ENCODE measurements around the gene STAM.

The STAM gene

GRCh38 chr10:17684537-17684936, 40.6 kb downstream of the STAM start:
- TF ChIP-seq NFIC (IDR thresholded peaks at IDR 0.05) (no peak), EGR1 (IDR thresholded peaks at IDR 0.05) (no peak), REST (IDR thresholded peaks at IDR 0.05; ENCODE audit: low read depth) (no peak), TAF1 (IDR thresholded peaks at IDR 0.05; ENCODE audit: low read depth) (no peak), USF1 (IDR thresholded peaks at IDR 0.05) (no peak), RAD21 (IDR thresholded peaks at IDR 0.05; ENCODE audit: low read depth) (no peak)
- TF ChIP-seq, protein P1, sequence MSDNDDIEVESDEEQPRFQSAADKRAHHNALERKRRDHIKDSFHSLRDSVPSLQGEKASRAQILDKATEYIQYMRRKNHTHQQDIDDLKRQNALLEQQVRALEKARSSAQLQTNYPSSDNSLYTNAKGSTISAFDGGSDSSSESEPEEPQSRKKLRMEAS (IDR thresholded peaks at IDR 0.05), result no peak

DNA sequence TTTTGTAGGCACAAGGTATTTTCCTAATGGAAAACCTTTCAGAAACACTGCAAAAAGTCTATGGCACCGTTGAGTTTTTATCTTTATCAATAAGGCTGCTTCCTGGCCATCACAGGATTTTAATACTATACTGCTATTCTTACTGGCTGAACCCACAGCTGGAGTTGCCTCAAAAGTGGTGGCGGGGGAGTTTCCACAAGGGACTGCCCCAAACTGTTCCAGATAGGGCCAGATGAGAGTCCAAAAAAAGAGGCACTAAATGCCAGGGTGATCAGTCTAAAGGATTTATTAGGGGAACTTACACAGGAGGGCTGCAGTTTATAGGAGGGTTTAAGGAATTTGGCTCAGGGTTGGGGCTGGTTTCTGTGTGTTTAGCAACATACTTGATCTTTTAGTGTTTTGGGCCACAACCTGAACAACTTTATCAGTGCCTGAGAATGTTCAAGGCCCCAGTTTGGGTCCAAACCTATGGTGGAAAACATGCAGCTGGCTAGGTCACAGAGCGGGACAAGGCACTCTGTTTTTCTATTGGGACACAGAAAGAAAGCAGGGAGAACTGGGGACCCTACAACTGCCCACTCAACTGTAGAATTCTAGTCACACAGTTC, 41.4 kb downstream of the STAM start:
- TF ChIP-seq RAD21 (IDR thresholded peaks at IDR 0.05; ENCODE audit: low read depth) (no peak), TEAD4 (IDR thresholded peaks at IDR 0.05) (no peak), CEBPB (IDR thresholded peaks at IDR 0.05) (no peak), EP300 (IDR thresholded peaks at IDR 0.05; ENCODE audit: borderline replicate concordance) (no peak), EGR1 (IDR thresholded peaks at IDR 0.05) (no peak), ZBTB7A (IDR thresholded peaks at IDR 0.05; ENCODE audit: low read depth) (no peak), YY1 (IDR thresholded peaks at IDR 0.05; ENCODE audit: low read depth) (no peak), CREB1 (IDR thresholded peaks at IDR 0.05; ENCODE audit: low read depth) (no peak), NFIC (IDR thresholded peaks at IDR 0.05) (no peak), FOXM1 (IDR thresholded peaks at IDR 0.05; ENCODE audit: borderline replicate concordance, low read depth) (no peak), REST (IDR thresholded peaks at IDR 0.05; ENCODE audit: low read depth) (no peak)
- TF ChIP-seq, protein P1 (IDR thresholded peaks at IDR 0.05), result no peak

- TF ChIP-seq CREB1 (IDR thresholded peaks at IDR 0.05; ENCODE audit: low read depth) (no peak), YY1 (IDR thresholded peaks at IDR 0.05; ENCODE audit: low read depth) (no peak), TCF12 (IDR thresholded peaks at IDR 0.05; ENCODE audit: low read depth) (no peak)
Observed at GRCh38 chr10:17687117-17687831, 43.3 kb downstream of the STAM start.

DNA sequence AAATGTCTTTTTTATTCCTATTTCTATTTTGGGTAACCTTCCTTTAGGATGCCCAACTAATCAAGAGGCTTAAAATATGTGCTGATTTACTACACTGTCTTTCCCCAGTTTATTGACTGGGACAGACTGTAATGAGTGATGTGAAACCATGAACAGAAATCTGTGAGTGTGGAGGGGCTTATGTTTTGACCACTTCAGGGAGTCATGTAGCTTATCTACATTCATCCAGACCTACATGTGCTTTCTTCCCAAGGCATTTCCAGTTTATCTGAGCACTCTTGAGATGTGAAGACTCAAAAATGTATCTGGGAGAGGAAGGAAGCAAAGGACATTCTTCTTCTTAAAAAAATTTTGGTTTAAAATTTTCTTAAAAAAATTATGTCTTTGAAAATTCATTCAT, 45.2 kb downstream of the STAM start:
- no peak for TF ChIP-seq CREB1 (IDR thresholded peaks at IDR 0.05; ENCODE audit: low read depth)
- TF ChIP-seq TCF12 (IDR thresholded peaks at IDR 0.05; ENCODE audit: low read depth), result no peak
- TF ChIP-seq FOXM1 (IDR thresholded peaks at IDR 0.05; ENCODE audit: borderline replicate concordance, low read depth), result no peak
- TF ChIP-seq USF1 (IDR thresholded peaks at IDR 0.05), result no peak
- TF ChIP-seq RAD21 (IDR thresholded peaks at IDR 0.05; ENCODE audit: low read depth), result no peak
- no peak for TF ChIP-seq EP300 (IDR thresholded peaks at IDR 0.05; ENCODE audit: borderline replicate concordance)
- no peak for TF ChIP-seq CEBPB (IDR thresholded peaks at IDR 0.05)
- TF ChIP-seq ZBTB7A (IDR thresholded peaks at IDR 0.05; ENCODE audit: low read depth), result no peak

GRCh38 chr10:17693009-17693408, 49.1 kb downstream of the STAM start:
- no peak for TF ChIP-seq CEBPB (IDR thresholded peaks at IDR 0.05)
- no peak for TF ChIP-seq TCF12 (IDR thresholded peaks at IDR 0.05; ENCODE audit: low read depth)
- no peak for TF ChIP-seq TAF1 (IDR thresholded peaks at IDR 0.05; ENCODE audit: low read depth)
- no peak for TF ChIP-seq RAD21 (IDR thresholded peaks at IDR 0.05; ENCODE audit: low read depth)
- no peak for TF ChIP-seq FOXM1 (IDR thresholded peaks at IDR 0.05; ENCODE audit: borderline replicate concordance, low read depth)
- TF ChIP-seq, protein P1 (IDR thresholded peaks at IDR 0.05), result no peak
- no peak for TF ChIP-seq USF1 (IDR thresholded peaks at IDR 0.05)
- TF ChIP-seq REST (IDR thresholded peaks at IDR 0.05; ENCODE audit: low read depth), result no peak
- no peak for TF ChIP-seq EGR1 (IDR thresholded peaks at IDR 0.05)
- TF ChIP-seq ZBTB7A (IDR thresholded peaks at IDR 0.05; ENCODE audit: low read depth), result no peak
- TF ChIP-seq NFIC (IDR thresholded peaks at IDR 0.05), result no peak
- no peak for TF ChIP-seq YY1 (IDR thresholded peaks at IDR 0.05; ENCODE audit: low read depth)
- no peak for TF ChIP-seq TEAD4 (IDR thresholded peaks at IDR 0.05)
- TF ChIP-seq EP300 (IDR thresholded peaks at IDR 0.05; ENCODE audit: borderline replicate concordance), result no peak
- no peak for TF ChIP-seq CREB1 (IDR thresholded peaks at IDR 0.05; ENCODE audit: low read depth)

All from Ishikawa (cell line).